NCI-H2227 (cell line): Measurements from ENCODE around the gene IGSF3.
"Not testable (repeated sequence)": the region's sequence is repeated elsewhere in the genome, so short reads cannot be mapped to it uniquely, and the experiment has no call there.

Experiments
- DNase-seq: peaks from one replicate; lab custom pipeline; 2025; ENCODE audit not compliant: unreplicated experiment; lab: John Stamatoyannopoulos, UW

Gene IGSF3

DNA sequence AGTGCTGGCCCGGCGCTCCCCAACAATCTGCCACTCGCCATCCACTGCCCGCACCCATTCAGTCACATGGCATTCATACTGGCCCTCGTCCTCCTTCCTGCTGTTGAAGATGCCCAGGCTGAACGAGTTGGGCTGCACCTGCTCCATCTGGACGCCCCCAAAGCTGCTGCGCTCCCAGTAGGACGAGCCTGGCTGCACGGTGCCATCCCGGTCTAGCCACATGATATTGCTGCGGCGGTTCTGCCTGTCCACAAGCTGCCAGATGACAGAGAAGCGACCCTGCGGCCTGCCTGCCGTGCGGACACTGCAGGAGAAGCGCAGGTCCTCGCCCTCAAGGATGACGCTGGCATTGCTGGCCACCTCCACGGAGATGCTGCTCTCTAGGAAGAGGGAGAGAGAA lies 63.9 kb downstream of the IGSF3 start:
- DNase-seq = not testable (repeated sequence)

DNA sequence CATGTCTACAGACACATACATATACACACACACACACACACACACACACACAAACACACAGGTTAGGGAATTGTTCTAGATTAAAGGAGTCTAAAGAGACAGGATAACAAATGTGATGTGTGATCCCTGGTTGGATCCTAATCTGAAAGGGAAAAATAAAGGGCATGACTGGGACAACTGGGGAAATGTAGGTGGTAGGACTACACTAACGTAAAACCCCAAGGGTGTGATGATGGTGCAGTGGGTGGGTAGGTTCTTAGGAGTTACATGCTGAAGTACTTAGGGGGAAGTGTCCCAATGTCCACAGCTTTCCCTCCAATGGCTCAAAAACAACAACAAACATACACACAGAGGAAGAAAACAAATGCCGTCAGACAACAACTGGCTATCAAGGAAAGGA lies 68.2 kb downstream of the IGSF3 start:
- DNase-seq = not testable (repeated sequence)

- DNase-seq = not testable (repeated sequence)
Measured at GRCh38 chr1:116598420-116599036, 69.0 kb downstream of the IGSF3 start.

DNA sequence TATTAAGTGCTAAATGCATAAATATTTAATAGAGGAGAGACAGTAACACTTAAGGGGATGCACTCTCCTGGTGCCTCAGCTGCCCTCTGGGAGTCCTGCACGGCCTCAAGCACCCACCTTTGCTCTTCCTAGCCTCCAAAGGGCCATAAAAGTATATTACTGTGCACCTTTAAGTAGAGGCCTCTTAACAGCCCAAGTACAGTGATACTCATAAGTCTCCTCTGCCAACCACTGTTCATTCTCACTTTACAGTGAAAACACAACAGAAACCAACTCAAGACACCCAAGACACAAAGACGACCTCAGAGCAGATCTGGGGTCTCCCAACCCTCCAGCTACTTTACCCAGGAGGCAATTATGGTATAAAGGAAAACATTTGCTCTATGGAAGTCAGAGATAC lies 70.1 kb downstream of the IGSF3 start:
- DNase-seq = not testable (repeated sequence)

DNA sequence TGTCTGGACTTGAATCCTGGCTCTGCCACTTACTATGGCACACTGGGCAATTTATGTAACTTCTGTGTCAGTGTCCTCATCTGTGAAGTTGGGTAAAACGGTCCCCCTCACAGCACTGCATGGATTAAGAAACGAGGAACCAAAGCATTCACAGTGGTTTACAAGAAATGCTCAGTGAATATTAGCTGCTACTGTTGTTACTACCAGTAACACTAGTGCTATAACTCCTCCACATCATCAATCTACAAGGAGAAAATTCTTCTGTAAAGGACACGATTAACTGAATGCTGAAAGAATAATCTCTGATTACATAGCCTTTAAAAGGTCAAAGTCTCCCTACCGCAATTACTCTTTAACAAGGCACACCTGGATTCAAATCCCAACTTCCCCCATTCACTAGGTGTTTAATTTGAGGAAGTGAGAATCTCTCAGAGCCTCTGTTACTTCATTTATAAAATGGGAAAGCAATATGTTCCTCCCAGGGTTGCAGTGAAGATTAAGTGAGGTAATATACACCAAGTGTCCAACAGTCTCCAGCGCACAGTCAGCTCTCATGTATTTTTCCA lies 70.7 kb downstream of the IGSF3 start:
- DNase-seq = not testable (repeated sequence)

DNA sequence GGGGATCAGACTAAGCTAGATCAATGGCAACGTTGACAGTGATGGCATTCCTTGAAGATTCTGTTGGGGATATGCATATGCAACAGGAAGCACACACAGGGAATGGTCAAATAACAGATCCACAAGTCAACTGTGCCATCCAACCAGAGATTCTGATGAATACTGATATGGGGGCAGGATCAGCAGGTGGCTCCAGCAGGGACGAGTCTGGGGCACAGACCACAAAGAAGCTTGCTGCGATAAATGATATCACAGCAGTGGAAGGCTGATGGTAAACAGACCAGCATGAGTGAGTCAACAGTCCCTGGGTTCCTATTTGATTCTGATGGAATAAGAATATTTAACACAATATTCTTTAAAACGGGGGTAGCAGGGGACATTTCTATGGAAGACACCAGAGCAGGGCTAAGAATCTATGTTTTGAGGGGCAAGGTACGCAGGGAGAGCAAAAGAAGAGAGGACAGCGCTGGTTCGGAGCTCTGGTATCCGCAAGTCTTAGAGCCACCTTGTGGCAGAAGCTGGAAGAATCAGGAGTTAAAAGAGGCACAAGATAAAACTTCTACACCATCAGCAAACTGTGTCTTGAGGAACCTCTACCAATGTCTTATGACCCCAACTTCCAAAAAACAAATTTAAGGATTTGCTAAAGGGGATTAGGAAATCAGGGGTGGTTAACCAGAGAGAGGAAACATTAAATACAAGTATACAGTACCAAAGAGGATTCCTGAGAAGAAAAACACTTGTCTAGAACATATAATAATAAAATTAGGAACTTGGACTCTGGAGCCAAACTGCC lies 71.4 kb downstream of the IGSF3 start:
- peak; percentile 42 for DNase-seq

DNA sequence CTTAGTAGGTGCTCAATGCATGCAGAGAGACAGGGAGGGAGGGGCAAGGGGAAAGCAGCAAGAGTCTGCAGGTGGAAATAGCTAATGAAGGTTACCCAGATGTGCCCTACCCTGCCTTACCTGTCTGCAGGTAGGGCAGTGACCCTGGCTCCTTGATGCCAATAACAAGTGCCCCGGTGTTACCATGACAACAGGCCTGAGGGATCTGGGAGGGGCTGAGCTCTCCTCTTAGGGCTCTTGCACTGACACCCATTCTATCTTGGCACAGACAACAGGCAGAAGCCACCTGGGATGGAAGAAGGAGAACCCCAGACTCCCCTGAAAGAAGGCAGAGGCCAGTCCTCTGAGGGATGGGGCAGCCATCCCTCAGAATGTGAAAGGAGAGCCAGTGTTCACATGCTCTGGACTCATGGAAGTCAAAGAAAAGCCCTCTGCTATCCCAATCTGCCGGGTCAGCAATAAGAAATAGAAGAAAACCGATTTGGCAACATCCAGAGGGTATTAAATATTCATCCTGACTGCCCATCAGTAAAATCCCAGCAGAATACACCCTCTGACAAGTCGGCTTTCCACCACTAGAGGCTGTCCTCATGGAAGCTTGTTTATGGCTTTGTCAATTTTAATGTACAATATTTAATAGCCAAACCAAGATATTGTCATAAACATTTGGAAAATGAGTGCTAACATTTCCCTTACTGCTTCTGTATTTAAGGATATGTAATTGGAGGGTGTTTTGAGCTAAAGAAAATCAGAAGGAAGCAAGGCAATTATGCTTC lies 72.3 kb downstream of the IGSF3 start:
- not testable (repeated sequence) for DNase-seq

GRCh38 chr1:116593977-116594376 lies 73.6 kb downstream of the IGSF3 start:
- not testable (repeated sequence) for DNase-seq

DNA sequence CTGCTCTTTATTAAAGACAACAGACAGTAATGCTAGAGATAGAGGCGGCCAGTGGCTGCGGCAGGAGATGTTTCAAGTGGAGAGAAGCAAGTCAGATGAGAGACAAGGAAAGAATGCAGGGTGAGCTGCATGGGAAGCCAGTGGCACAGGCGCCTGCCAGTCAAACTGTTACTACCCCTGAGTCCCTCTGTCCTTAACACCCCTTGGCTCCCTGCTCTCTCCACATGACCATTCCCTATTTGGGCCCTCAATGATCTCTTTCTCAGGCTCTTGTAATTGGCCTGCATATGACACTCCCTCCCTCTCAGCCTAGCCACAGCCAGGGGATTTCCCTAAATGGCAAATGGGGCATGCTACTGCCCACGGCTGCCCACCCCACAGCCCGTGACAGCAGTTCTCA lies 74.1 kb downstream of the IGSF3 start:
- DNase-seq = not testable (repeated sequence)

DNA sequence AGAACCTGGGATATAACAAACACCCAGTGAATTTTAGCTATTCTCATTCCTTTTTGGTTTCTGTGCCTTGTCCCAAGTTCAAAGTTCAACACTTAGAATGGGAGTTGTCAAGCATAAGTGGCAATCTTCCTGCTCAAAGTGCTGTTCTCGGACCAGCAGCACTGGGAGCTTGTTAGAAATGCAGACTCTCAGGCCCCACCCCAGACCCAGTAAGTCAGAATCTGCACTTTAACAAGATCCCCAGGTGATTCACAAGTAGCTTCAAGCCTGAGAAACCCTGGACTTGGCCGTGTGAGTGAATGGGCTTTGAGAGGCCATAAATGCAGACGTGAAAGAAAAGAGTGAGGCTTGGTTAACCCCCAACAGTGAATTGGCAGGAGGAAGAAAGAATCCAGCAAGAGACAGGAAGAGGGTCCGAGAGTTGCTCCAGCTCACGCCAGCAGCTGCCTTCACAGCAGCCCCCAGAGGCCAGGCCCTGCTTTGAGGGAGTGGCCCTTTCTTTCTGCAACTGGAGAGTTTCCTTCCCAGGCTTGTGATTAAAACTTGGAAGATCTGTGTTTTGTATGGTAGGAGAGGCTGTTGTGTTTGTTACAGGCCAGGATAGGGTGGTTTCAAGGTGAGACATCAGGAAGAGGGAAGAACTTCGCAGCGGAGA lies 75.5 kb downstream of the IGSF3 start:
- DNase-seq = not testable (repeated sequence)

GRCh38 chr1:116591006-116591950 lies 76.3 kb downstream of the IGSF3 start:
- not testable (repeated sequence) for DNase-seq

DNA sequence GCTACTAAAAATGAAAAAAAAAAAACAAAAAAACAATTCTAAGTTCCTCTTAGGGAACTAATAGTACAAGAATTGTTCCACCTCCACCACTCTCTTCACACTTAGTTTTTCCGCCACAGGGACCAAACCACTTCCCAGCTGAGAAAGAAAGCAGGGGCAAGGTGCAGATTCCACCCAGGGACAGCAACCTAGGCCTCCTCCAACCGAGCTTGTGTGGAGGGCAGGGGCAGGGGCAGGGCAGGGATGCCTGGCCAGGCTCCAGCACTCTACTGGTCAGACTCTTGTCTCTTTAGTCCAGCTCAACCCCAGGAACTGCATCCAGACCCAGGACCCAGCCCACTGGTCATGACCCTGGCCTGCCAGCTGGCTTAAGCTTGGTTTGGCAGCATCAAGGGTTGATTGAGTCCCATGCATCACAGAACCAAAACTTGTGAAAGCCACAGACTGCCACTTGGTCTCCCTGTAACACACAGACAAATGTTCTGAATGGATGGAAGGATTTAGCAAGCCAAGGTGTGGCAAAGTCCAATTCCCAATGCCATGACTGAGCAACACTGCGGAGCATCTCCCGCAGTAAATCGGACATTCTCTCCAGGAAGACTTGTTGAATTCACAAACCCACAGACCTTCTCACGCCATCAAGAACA lies 77.1 kb downstream of the IGSF3 start:
- not testable (repeated sequence) for DNase-seq

- DNase-seq = not testable (repeated sequence)
Measured at GRCh38 chr1:116589101-116589735, 78.3 kb downstream of the IGSF3 start.

GRCh38 chr1:116587501-116588227 lies 79.9 kb downstream of the IGSF3 start:
- DNase-seq = no peak

DNA sequence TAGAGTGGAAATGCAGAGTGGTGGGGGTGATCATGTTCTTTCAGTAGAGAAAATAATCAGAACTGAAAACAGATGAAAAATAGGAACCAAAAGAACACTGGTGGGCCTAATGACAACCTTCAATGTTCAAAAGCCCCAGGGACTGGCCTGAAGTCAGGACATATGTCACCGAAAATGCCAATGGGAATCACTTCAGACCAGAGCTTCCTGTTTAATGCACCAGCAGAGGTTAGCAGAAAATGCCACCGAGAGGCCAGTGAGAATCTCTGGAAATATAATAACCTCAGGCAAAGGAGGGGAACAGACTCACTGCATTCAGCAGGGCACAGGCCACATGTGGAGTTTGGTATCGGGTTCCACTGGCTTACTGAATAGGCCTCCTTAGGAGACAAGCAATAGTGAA lies 80.8 kb downstream of the IGSF3 start:
- no peak for DNase-seq

DNA sequence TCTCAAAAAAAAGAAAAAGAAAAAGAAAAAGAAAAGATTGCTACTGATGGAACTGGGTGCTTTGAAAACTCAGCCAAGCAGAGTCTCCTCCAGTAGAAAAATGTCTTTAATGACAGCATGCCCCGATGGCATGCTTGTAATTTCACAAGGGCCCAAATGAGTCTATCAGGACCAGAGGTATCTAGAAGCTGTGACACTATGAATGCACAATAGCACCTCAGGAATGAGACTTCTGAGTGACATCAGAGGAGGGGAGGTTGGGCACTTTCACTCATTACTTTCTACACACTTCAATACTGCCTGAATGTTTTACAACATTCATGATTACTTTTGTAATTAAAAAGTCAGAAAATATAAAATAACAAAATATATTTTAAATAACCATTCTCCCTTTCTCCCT lies 81.6 kb downstream of the IGSF3 start:
- DNase-seq = no peak

GRCh38 chr1:116581323-116581885 lies 86.1 kb downstream of the IGSF3 start:
- DNase-seq = no peak
